Fibroblast of mammary gland (primary cell): ENCODE measurements around the gene DUSP28.

Experiments
- DNase-seq: peaks from one replicate; pipeline ENCODE4 v3.0.0-alpha.2; 2010; ENCODE audit warnings: low read depth
- H3K4me3 ChIP-seq: 2 replicates; pipeline ENCODE4 v1.5.1; 2011; ENCODE audit warnings: low read depth, mild to moderate bottlenecking, low read length, moderate library complexity; ENCODE audit not compliant: control insufficient read depth
- CTCF ChIP-seq: conservative IDR thresholded peaks from 2 replicates; pipeline ENCODE4 v1.5.1; 2011; ENCODE audit warnings: low read depth, low read length, inconsistent platforms; ENCODE audit not compliant: control insufficient read depth, insufficient read depth

Gene DUSP28

GRCh38 chr2:240605867-240606743 lies 45.9 kb downstream of the DUSP28 start:
- H3K4me3 ChIP-seq, result no peak overlapping the region
- TF ChIP-seq CTCF, result no peak
- DNase-seq, result no peak

- H3K4me3 ChIP-seq, result no peak overlapping the region
- no peak for DNase-seq
- TF ChIP-seq CTCF, result no peak
These were observed 51.5 kb downstream of the DUSP28 start for GRCh38 chr2:240611601-240612210.
